HUDEP-2 (cell line): ENCODE results near the gene SUCLA2.
A peak's percentile ranks its signal among the peaks of the same experiment; 100 is the strongest.
"Not testable (repeated sequence)": the region's sequence is repeated elsewhere in the genome, so short reads cannot be mapped to it uniquely, and the experiment has no call there.

Source experiments
- DNase-seq, 76 experiments: peaks; one replicate each; lab custom pipeline; 2025; ENCODE audit not compliant: unreplicated experiment in 76 of 76; lab: John Stamatoyannopoulos, UW

The SUCLA2 gene

DNA sequence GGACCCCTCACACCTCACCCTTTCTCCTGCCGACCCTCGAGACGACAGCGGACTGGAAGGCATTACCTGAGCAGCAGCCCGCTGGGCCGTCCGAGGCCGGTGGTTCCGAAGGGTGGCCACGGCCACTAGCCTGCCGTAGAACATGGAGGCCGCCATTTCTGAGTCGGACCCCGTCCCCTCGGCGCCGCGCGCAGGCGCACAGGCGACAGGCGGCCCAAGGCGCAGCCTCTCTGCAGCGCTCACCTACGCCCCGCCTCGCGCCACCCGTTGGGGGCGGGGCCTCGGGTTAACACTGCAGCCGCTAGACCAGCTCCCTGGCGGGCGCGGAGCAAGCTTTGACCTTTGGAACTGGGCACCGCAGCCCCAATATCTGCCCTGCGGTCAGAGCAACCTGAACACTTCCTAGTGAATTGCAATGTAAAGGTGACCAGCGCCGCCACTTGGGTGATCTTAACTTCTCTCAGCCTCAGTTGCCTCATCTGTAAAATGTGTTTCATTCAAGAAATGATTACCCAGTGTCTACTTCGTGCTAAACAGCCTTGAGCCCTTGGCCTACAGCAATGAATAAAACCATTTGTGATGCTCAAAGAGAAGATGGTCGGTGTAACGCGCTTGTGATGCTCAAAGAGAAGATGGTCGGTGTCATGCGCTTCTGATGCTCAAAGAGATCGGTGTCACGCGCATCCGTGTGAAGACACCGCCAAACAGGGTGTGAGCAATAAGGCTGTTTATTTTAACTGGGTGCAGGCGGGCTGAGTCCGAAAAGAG is at the start of gene SUCLA2:
SUCLA2 (minus strand) TSS at position 160 of the 768 bp plus-strand sequence; CDS start at position 156, 4 bp downstream.
- DNase-seq = peak in 73 of 76 experiments; percentile 19 to 90 (median 75)

DNA sequence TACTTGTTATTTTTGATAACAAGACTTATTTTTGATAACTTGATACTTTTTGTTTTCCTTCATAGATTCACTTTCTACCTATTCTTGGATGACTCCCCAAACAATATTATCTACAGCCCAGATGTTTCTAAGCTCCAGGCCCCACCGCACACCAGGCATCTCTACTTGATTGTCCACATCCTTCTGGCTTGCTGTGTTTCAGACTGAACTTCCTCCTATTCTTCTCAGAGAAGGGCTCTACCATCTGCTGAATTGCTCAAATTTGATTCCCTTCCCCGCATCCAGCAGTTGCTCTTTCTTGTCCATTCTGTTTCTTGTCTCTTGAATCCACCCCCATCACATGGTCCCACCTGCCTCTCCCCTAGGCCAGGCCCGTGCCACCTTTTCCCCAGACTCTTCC is 49.5 kb upstream of the SUCLA2 start:
- no peak for DNase-seq

DNA sequence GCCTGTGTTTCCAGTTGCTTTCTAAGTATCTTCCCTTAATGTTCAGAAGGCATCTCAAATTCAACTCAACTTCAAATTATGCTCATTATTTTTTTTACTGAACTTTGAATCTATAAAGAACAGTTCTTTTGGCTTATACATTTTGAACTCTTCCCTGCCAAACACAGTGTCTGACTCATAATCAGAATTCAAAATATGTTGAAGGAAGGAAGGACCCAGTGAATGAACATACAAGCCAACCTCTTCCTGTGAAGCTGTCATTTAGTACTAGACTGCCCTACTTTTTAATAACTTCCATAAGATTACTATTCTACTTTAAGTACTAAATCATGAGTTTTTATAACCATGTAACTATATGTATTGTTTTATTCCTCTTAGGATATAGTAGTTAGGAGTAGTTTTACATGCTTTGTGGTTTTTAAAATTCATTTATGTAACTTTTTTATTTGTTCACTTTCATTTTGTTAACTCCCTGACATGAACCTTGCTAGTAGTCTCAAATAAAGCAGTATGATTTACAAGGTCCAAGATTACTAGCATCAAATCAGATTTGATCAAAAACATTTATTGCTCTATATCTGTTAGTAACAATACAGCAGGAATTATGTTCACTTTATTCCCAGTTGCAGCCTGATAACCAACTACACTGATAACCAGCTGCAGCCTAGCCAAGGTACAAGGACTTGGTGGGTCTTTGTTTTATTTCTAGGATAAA is 42.9 kb upstream of the SUCLA2 start:
- no peak for DNase-seq

DNA sequence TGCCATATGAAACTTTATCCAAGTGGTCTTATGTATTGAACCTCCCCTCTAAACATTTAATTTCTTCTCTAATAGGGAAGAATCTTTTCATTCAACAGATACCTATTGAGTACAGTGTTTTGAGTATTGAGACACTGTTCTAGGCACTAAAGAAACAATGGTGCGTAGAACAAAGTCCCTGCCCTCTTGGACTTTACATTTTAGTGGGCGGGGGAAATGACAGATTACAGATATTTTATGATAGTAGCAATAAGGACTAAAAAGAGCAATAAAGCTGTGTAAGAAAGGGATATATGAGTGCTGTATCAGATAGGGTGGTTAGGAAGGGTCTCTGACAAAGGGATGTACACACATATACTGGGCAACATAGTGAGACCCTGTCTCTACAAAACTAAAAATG is 41.8 kb upstream of the SUCLA2 start:
- no peak for DNase-seq

DNA sequence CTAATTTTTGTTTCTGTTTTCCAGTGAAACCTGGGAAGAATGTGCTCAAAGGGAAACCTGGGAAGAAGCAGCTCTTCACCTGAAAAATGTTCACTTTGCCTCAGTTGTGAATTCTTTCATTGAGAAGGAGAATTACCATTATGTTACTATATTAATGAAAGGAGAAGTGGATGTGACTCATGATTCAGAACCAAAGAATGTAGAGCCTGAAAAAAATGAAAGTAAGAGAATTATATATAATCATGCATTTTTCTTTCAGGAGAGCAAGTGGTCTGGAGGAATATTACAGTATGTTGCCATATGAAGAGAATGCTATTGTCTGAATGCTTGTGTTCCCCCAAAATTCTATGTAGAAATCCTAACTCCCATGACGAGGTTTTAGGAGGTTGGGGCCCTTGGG is 39.8 kb upstream of the SUCLA2 start:
- no peak for DNase-seq

DNA sequence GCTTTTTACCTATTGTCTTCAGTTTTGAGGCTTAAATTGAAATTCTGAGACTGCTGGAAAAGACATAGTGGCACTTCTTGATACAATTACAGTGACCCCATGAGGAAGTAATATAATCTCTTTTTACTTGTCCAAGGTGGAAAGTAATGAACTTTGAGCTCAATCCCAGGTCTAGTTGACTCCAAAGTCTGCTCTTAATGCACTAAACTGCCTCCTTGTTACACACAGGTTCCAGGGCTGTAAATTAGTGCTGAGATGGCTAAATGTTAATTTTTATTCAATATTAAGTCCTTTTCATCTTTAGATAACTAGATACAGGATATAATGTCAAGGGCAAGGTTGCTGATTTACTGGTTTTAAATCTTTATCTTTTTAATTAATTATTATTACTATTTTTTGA is 39.0 kb upstream of the SUCLA2 start:
- DNase-seq = no peak

DNA sequence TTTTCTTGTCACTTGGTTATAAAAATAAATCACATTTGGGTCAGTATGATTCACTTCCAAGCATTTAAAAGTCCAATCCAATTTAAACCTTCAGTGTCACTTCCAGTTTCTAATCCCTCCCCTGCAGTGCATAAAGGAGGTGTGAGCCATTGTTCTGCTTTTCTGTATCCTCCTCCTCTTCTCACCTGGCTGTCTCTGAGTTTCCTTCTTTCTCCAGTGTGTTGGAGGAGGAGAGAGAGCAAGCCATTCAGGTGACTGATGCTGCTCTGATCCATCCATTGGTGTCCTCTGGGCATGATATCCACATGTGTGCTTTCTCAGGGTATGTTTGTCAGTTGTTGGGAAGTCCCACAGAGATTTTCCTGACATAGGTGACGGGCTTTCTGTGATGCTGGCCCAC is 37.7 kb upstream of the SUCLA2 start:
- DNase-seq = no peak

DNA sequence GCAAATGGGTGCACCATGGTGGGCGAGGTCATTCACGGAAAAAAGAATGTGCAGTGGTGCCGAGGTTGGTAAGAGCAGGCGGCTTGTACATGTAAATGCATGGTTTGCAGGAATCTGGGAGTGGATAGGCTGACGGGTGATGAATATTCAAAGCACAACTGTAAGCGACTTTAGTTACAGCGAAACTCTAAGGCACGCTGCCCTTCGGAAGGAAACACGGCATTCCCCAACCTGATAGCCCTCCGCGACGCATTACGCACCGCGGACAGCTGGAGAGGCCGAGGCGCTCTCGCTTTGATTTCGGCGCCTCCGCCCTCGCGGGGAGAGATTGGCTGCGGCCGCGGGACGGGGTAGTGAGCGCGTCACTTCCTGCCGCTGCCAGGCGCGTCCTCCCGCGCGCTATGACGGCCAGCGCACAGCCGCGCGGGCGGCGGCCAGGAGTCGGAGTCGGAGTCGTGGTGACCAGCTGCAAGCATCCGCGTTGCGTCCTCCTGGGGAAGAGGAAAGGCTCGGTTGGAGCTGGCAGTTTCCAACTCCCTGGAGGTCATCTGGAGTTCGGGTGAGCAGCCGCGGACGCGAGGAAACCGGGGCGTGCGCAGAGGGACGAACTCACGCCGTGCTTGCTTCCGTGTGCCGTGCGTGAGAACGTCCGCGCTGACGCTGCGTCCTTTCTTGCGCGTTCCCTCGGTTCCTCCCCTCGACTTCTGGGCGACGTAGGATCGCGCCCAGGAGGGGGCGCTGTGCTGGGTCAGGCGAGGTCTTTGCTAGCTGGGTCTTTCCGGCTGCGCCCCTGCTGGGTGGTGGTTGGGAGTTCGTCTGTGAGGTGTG is 36.5 kb upstream of the SUCLA2 start, which contains the start of gene NUDT15:
NUDT15 (plus strand) TSS at position 381 of the 828 bp plus-strand sequence; CDS start at position 402, 21 bp downstream.
- DNase-seq = peak; percentile 11 to 94 (median 85)

DNA sequence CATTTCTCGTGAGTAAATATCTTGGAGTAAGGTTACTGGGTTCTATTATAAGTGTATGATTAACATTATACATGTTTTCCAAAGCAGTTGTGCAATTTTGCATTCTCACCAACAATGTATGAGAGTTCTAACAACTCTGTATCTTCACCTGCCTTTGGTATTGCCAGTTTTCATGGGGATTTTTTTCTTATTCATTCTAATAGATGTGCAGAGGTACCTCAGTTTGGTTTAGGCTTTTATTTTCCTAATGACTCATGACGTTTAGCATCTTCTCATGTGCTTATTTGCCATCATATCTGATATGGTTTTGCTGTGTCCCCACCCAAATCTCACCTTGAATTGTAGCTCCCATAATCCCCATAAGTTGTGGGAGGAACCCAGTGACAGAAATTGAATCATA is 28.8 kb upstream of the SUCLA2 start:
- DNase-seq = no peak

DNA sequence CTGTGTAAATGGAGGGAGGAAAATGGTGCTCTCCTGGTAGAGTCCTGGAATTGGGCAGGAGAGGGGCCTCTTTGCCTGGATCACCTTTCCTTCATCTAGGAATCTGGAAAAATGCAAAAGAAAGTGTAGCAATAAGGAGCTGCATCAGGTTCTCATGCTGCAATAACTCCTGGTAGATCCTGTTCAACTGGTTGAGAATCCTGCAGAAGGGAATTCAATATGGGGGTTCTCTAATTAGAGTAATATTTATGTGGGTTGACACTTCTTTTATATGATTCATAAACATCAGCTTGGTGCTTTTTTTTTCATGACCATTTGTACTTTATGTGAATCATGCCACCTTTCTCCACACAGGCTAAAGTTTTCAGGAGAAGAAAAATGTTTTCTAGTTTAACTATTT is 27.0 kb upstream of the SUCLA2 start:
- DNase-seq = no peak

DNA sequence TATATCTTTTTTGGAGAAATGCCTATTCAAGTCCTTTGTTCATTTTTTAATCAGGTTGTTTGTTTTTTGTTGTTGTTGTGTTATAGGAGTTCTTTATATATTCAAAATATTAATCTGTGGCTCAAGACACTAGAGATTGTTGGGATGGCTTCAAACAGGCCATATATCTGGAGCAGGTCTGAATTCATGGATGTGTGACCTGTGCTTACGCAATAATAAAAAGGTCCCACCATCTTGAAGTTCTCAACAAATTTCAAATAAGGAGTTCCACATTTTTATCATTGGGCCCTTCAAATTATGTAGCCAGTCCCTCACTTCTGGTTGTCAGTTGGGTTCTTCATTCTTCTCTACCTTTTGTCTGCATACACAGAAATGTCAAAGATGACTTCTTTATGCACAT is 18.7 kb upstream of the SUCLA2 start:
- DNase-seq = no peak

DNA sequence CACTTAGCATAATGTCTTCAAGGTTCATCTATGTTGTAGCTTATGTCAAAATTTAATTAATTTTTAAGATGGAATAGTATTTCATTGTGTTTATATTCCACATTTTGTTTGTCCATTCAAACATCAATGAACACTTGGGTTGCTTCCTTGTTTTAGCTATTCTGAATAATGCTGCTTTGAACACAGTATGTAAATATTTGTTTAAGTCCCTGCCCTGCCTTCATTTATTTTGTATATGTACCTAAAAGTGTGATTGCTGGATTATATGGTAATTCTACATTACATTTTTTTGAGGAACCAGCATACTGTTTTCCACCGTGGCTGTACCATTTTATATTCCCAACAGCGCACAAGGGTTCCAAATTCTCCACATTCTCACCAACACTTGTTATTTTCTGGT is 17.6 kb upstream of the SUCLA2 start:
- DNase-seq = no peak

DNA sequence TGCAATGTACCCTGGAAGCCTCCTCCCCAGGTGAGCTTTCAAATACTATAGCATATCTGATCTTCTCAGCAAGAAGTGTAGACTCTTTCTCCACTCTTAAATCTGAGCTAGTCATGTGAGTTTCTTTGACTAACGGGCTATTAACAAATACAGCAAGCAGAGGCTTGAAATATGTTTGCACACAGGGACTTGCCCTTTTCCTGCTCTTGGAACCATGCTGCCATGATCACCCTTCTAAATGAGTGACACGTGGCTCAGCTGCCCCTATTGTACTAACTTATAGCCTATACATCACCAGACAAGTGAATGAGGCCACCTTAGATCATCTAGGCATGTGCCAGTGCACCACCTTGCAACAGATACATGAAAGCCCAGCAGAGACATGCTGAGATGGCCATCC is 13.3 kb upstream of the SUCLA2 start:
- DNase-seq = no peak

DNA sequence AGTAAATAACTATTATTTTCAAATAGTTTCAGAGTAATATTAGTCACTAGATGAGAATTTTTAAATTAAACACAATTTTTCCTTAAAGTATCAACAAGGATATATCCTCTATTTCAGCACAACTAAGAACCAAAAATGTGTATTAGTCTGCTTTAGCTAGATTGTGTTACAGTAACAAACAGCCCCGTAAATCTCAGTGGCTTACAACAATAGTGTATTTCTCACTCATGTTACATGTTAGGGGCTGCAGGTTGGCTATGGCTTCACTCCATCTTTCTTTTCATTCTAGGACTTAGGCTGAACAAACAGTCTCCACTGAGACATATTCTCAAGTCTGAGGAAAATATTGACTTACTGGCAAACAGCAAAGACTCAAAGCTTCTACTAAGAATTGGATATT is 11.6 kb upstream of the SUCLA2 start:
- DNase-seq = no peak

DNA sequence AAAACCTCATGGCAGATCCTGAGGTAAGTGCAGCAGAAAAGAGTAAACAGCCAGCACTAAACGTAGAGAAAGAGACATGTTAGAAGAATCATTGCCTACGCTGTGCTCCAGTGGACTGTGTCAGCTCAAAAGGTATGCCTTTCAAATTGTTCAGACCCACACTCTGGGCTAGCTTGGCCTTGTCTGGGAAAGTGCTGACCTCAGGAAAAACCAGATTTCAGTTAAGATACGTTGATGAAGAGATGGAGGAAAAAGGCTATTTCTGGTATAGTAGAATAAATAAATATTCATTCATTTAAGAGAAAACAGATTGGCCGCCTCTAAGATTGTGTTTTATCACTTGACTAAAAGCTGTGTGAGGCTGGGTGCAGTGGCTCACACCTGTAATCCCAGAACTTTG is 9.6 kb upstream of the SUCLA2 start:
- no peak for DNase-seq

DNA sequence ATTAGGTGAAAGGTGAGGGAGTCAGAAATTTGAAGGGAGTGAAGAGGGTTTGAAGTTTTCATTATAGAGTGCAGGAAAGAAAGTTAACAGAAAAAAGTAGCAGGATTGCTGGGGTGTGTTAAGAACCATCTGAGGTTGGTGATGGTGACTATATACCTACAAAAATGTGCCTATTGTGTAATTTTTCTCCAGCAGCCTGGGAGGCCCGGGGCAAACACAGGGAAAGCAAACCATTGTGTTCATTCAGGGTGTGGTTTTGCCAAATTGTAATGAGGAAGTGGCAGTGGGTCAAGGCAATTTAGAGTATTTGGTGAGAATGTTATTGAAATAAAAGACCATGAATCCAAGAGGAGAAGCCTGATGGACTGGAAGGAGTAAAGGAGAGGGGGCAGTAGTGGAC is 8.2 kb upstream of the SUCLA2 start:
- DNase-seq = no peak

DNA sequence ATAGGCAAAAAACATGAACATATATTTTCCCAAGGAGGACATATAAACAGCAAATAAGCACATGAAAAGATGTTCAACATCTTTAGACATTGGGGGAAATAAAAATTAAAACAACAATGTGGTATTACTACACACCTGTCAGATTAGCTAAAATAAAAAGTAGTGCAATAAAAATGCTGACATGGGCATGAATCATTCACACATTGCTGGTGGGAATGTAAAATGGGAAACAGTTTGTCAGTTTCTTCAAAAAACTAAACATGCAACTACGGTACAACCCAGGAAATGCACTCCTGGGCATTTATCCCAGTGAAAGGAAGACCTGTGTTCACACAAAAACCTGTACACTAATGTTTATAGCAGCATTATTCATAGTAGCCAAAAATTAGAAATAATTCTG is 5.3 kb upstream of the SUCLA2 start:
- DNase-seq = no peak

DNA sequence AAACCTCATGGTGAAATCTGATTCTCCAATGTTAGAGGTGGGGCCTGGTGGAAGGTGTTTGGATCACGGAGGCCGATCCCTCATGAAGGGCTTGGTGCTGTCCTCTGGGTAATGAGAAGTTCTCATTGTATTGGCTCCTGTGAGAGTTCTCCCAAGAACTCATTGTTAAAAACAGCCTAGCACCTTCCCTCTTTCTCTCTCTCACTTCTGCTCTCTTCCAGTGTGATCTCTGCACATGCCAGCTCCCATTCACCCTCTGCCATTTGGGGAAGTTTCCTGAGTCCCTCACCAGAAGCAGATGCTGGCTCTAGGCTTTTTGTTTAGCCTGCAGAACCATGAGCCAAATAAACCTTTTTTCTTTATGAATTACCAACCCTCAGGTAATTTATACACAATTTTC is 3.1 kb upstream of the SUCLA2 start:
- DNase-seq = no peak

DNA sequence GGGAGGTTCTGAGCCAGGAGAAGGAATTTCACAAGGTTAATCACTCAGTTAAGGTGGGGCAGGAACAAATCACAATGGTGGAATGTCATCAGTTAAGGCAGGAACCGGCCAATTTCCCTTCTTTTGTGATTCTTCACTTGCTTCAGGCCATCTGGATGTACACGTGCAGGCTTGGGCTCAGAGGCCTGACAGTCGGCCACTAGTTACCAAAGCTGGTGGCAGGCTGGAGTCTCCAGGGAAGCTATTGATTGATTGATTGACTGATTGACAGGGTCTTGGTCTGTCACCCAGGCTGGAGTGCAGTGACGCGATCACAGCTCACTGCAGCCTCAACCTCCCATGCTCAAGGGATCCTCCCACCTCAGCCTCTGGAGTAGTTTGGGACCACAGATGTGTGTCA is 926 bp upstream of the SUCLA2 start:
- DNase-seq = not testable (repeated sequence)

DNA sequence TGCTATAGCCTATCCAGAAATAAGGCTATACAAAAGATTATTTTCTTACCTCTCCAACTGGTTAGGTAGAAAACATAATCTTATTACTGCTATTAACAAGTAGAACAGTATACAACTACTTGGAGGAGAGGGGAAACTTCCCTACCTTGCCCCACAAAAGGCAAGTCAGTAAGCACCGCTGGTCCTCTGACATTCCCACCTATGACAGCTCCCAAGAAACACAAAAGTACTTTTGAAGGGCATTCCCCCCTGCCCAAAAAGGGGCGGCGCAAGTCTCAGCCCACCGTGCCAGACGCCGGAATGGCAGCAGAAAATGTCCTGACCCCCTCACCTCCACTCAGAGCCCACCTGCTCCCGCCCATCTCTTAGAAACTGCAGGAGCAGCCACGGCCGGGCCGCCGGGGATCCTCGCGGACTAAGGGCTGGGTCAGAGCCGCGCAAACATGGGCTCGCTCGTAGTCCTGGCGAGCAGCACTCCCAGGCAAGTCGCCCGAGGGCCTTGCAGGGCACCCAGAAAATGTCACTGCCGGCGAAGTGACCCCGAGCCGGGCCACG is 437 bp downstream of the SUCLA2 start:
- DNase-seq = peak in 8 of 76 experiments; percentile 1 to 65 (median 22)

DNA sequence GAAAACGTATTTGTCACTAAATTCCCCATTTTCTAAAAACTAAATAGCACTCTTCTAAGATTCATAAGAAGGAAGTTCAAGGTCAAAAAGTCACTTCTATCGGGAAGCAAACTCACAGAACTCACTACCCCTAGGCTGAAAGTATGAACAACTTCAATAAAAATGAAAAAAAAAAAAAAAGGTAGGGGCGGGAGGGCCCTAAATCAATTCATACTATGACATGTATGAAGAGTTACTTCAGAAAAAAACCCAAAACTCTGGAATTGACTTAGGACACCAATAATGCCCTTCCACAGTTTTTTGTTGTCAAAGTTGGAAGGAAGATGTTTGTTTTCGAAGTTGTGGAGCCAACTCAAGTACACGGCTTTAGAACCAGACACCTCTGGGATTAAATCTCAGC is 1.1 kb downstream of the SUCLA2 start:
- DNase-seq = no peak
